HCT116 (cell line): ENCODE results near the gene TMCO4. TPM values are rescaled to one million over a fixed set of nuclear protein-coding genes. Genes with fewer than 3 reads are reported as not detected.

Source experiments
- ATAC-seq: fragments of 200-7000 bp; cut with Tn5 transposase; 2 replicates; pipeline ENCODE4 v1.9.1; 2020; ENCODE audit warnings: mild to moderate bottlenecking, moderate library complexity
- BruUV-seq: library from RNA; stranded (reverse); fragments of 400-500 nt; replicated peaks from 2 replicates; lab custom pipeline; 2021; lab: Mats Ljungman, UMichigan
- CTCF ChIA-PET: fragments of 300-600 bp; sonication (Branson Sonifier 250); formaldehyde crosslinking; loops from one replicate; lab custom pipeline; 2021; ENCODE audit warnings: antibody characterized with exemption; lab: Charles Lee
- POLR2A ChIA-PET: fragments of 300-600, 350-600 bp; sonication (Branson Sonifier 250); formaldehyde crosslinking; loops from one replicate; lab custom pipeline; 2021; ENCODE audit warnings: antibody characterized with exemption; lab: Charles Lee
- RAD21 ChIA-PET, 2 experiments: fragments of 300-600 bp; sonication (Branson Sonifier 250); formaldehyde crosslinking; loops; one replicate each; lab custom pipeline; 2023; ENCODE audit warnings: low total read pairs in 2 of 2; ENCODE audit not compliant: uncharacterized antibody in 2 of 2, unreplicated experiment in 2 of 2, low non-redundant PET in 1 of 2; lab: Charles Lee
- DNase-seq: peaks from one replicate; pipeline ENCODE4 v3.0.0-alpha.2; 2010; ENCODE audit warnings: low read depth, low spot score
- H2AFZ ChIP-seq: fragments of 200-600 bp; shearing (Covaris generic), sonication (generic); 2 replicates; pipeline ENCODE4 v1.6.1; 2017; ENCODE audit warnings: low read depth, mixed run types, mixed read lengths, antibody characterized with exemption, low read length; ENCODE audit not compliant: poor library complexity, severe bottlenecking
- H3K27ac ChIP-seq: 2 replicates; pipeline ENCODE4 v1.5.1; 2012; ENCODE audit warnings: low read depth, low read length
- H3K27me3 ChIP-seq: fragments of 200-600 bp; sonication (generic); 2 replicates; pipeline ENCODE4 v1.6.1; 2016; ENCODE audit warnings: mixed run types, low read length, mixed read lengths; ENCODE audit not compliant: insufficient read depth
- H3K36me3 ChIP-seq, 2 experiments: fragments of 200-500 bp in 1 of 2; fragments of 200-600 bp in 1 of 2; sonication (Bioruptor generic) in 1 of 2; sonication (generic) in 1 of 2; 2 replicates each; pipeline versions ENCODE4 v1.5.1 to v1.6.1; 2014 to 2016; ENCODE audit warnings: low read length in 2 of 2, inconsistent platforms in 1 of 2, mixed read lengths in 1 of 2, mixed run types in 1 of 2; ENCODE audit not compliant: insufficient read depth in 2 of 2, control insufficient read depth in 1 of 2
- H3K4me1 ChIP-seq, 2 experiments: fragments of 200-600 bp in 1 of 2; sonication (generic) in 1 of 2; 2 replicates each; pipeline versions ENCODE4 v1.5.1 to v1.6.1; 2012 to 2017; ENCODE audit warnings: low read length in 2 of 2, inconsistent platforms in 1 of 2, mild to moderate bottlenecking in 1 of 2, mixed read lengths in 1 of 2, mixed run types in 1 of 2, moderate library complexity in 1 of 2; ENCODE audit not compliant: insufficient read depth in 2 of 2, control insufficient read depth in 1 of 2
- H3K4me2 ChIP-seq: fragments of 200-600 bp; sonication (generic); 2 replicates; pipeline ENCODE4 v1.6.1; 2017; ENCODE audit warnings: mixed run types, low read length, mixed read lengths
- H3K4me3 ChIP-seq, 2 experiments: fragments of 200-600 bp in 1 of 2; sonication (generic) in 1 of 2; replicated peaks in 1 of 2; 2 replicates each; pipeline ENCODE4 v1.5.1; 2011 to 2016; ENCODE audit warnings: low read length in 2 of 2, control low read depth in 1 of 2, low read depth in 1 of 2, mild to moderate bottlenecking in 1 of 2, mixed read lengths in 1 of 2, mixed run types in 1 of 2
- H3K79me2 ChIP-seq: fragments of 200-600 bp; sonication (generic); 2 replicates; pipeline ENCODE4 v1.6.1; 2017; ENCODE audit warnings: mild to moderate bottlenecking, mixed run types, low read length, moderate library complexity, mixed read lengths; ENCODE audit not compliant: insufficient read depth
- H3K9ac ChIP-seq: fragments of 200-600 bp; sonication (generic); 2 replicates; pipeline ENCODE4 v1.6.1; 2016; ENCODE audit warnings: low read length, mixed read lengths
- H3K9me2 ChIP-seq: fragments of 200-600 bp; sonication (generic), shearing (Covaris generic); 2 replicates; pipeline ENCODE4 v1.6.1; 2017; ENCODE audit warnings: mixed run types, mild to moderate bottlenecking, moderate library complexity; ENCODE audit not compliant: insufficient read depth
- H3K9me3 ChIP-seq, 2 experiments: fragments of 200-500 bp in 1 of 2; fragments of 200-600 bp in 1 of 2; sonication (Bioruptor generic) in 1 of 2; sonication (generic) in 1 of 2; 2 replicates each; pipeline ENCODE4 v1.6.1; 2014 to 2017; ENCODE audit warnings: low read length in 2 of 2, mixed read lengths in 2 of 2, inconsistent platforms in 1 of 2, low read depth in 1 of 2, mild to moderate bottlenecking in 1 of 2, mixed run types in 1 of 2, moderate library complexity in 1 of 2; ENCODE audit not compliant: control insufficient read depth in 1 of 2, insufficient read depth in 1 of 2
- H4K20me1 ChIP-seq: fragments of 200-600 bp; sonication (generic), shearing (Covaris generic); 2 replicates; pipeline ENCODE4 v1.6.1; 2017; ENCODE audit warnings: mixed run types, mild to moderate bottlenecking, moderate library complexity; ENCODE audit not compliant: insufficient read depth
- CBX3 ChIP-seq: IDR thresholded peaks from 2 replicates; pipeline ENCODE4 v1.6.1; 2012; ENCODE audit warnings: low read depth
- EGR1 ChIP-seq: IDR thresholded peaks from 2 replicates; pipeline ENCODE4 v1.6.1; 2012; ENCODE audit warnings: low read depth
- ELF1 ChIP-seq: IDR thresholded peaks from 2 replicates; pipeline ENCODE4 v1.6.1; 2012; ENCODE audit warnings: low read depth, borderline replicate concordance
- EZH2phosphoT487 ChIP-seq: fragments of 200-600 bp; IDR thresholded peaks from 2 replicates; pipeline ENCODE4 v1.6.1; 2018; ENCODE audit warnings: antibody characterized with exemption, borderline replicate concordance
- JUND ChIP-seq: IDR thresholded peaks from 2 replicates; pipeline ENCODE4 v1.6.1; 2012
- POLR2A ChIP-seq: IDR thresholded peaks from 2 replicates; pipeline ENCODE4 v1.7.0; 2011; ENCODE audit warnings: borderline replicate concordance; ENCODE audit not compliant: insufficient read depth, insufficient read length; ENCODE audit errors: extremely low read depth
- RAD21 ChIP-seq: IDR thresholded peaks from 2 replicates; pipeline ENCODE4 v1.6.1; 2012; ENCODE audit warnings: low read depth, mild to moderate bottlenecking
- SIN3A ChIP-seq: IDR thresholded peaks from 2 replicates; pipeline ENCODE4 v1.6.1; 2012; ENCODE audit warnings: low read depth
- SP1 ChIP-seq: IDR thresholded peaks from 2 replicates; pipeline ENCODE4 v1.6.1; 2012; ENCODE audit warnings: low read depth
- SRF ChIP-seq: IDR thresholded peaks from 2 replicates; pipeline ENCODE4 v1.6.1; 2012; ENCODE audit warnings: low read depth
- TCF7L2 ChIP-seq: IDR thresholded peaks from 2 replicates; pipeline ENCODE4 v1.7.0; 2011; ENCODE audit warnings: borderline replicate concordance, inconsistent platforms; ENCODE audit not compliant: insufficient read depth, insufficient read length; ENCODE audit errors: extremely low read depth
- YY1 ChIP-seq: IDR thresholded peaks from 2 replicates; pipeline ENCODE4 v1.6.1; 2011; ENCODE audit warnings: low read length, low read depth, moderate library complexity, mild to moderate bottlenecking; ENCODE audit not compliant: insufficient replicate concordance; ENCODE audit errors: extremely low read depth
- ZNF274 ChIP-seq: fragments of 200-500 bp; sonication (Bioruptor generic); IDR thresholded peaks from 2 replicates; pipeline ENCODE4 v1.6.1; 2014; ENCODE audit warnings: mild to moderate bottlenecking, low read depth, low read length, inconsistent platforms
- intact Hi-C: fragments of 100-400 bp; cut with micrococcal nuclease; formaldehyde crosslinking; loops from 2 replicates; pipeline ENCODE4 v1.10.0; 2022
- total RNA-seq: library from RNA; stranded (reverse); gene quantifications from one replicate; pipeline ENCODE4 v1.2.1, GENCODE V29; 2021; ENCODE audit not compliant: unreplicated experiment

The TMCO4 gene
- total RNA-seq, 1 experiment from 2014 or later, result 12.7 TPM

- no peak for TF ChIP-seq POLR2A
- no peak for TF ChIP-seq ELF1
- TF ChIP-seq SP1, result no peak
- no peak for TF ChIP-seq YY1
- TF ChIP-seq RAD21, result no peak
Observed at GRCh38 chr1:19725606-19726005, 74.1 kb downstream of the TMCO4 start (continued).

- Histone ChIP-seq H3K36me3 (no peaks in the 10 kb centered on the region), H3K9me2 (no peaks in the 10 kb centered on the region), H3K79me2 (no peaks in the 10 kb centered on the region), H2AFZ (no peak overlapping the region), H3K9ac (no peak overlapping the region), H3K9me3 (no peaks in the 10 kb centered on the region), H3K4me3 (no peak overlapping the region), H3K27me3 (no peaks in the 10 kb centered on the region), H3K27ac (no peak overlapping the region), H4K20me1 (no peaks in the 10 kb centered on the region), H3K4me1 (no peaks in the 10 kb centered on the region), H3K4me2 (no peak overlapping the region)
- DNase-seq (no peak), ATAC-seq (no peak)
- ChIA-PET POLR2A (no interaction called here), RAD21 (no interaction called here), CTCF (no interaction called here)
- intact Hi-C loops, result no loop called here
- no peak for TF ChIP-seq CBX3
- TF ChIP-seq EGR1, result no peak
- no peak for TF ChIP-seq YY1
- no peak for TF ChIP-seq RAD21
- TF ChIP-seq JUND, result no peak
- no peak for TF ChIP-seq EZH2phosphoT487
- TF ChIP-seq SRF, result no peak
- no peak for TF ChIP-seq ZNF274
- TF ChIP-seq TCF7L2, result no peak
- no peak for TF ChIP-seq SIN3A
- BruUV-seq, result no TSS peak
Observed at GRCh38 chr1:19723874-19724273, 75.8 kb downstream of the TMCO4 start.
